ENCODE data around the gene TNFRSF25.

- TF ChIP-seq TAF1 (IDR thresholded peaks at IDR 0.05; ENCODE audit: borderline replicate concordance, low read depth, low read length) = no peak
- no peak for TF ChIP-seq POLR2A (IDR thresholded peaks at IDR 0.05; ENCODE audit: low read depth, low read length)
Observed at GRCh38 chr1:6506210-6507036, 40.5 kb upstream of the TNFRSF25 start.
